GM06990 (cell line): Measurements from ENCODE around the gene NDUFAB1.

Experiments used
- DNase-seq: peaks from one replicate; pipeline ENCODE4 v3.0.0-alpha.2; 2011; ENCODE audit not compliant: insufficient read length; ENCODE audit errors: extremely low read depth
- H3K27me3 ChIP-seq: replicated peaks from 2 replicates; pipeline ENCODE4 v1.6.0; 2011; ENCODE audit warnings: low read length; ENCODE audit not compliant: control insufficient read depth, insufficient read depth
- H3K36me3 ChIP-seq: 2 replicates; pipeline ENCODE4 v1.5.1; 2011; ENCODE audit warnings: low read length; ENCODE audit not compliant: control insufficient read depth, insufficient read depth
- H3K4me3 ChIP-seq: replicated peaks from 2 replicates; pipeline ENCODE4 v1.5.1; 2011; ENCODE audit warnings: low read depth, mild to moderate bottlenecking, control low read depth, low read length
- TF ChIP-seq, protein P1 (sequence below): IDR thresholded peaks from 2 replicates; pipeline ENCODE4 v1.5.1; 2011; ENCODE audit warnings: low read length, control low read depth, mild to moderate bottlenecking, inconsistent platforms; ENCODE audit not compliant: insufficient read depth, poor library complexity, severe bottlenecking

NDUFAB1 gene

GRCh38 chr16:23539984-23540816, 55.9 kb downstream of the NDUFAB1 start:
- Histone ChIP-seq H3K36me3 (peaks cover 16% of the 10 kb centered on the region), H3K4me3 (no peak overlapping the region), H3K27me3 (no peaks in the 10 kb centered on the region)
- no peak for DNase-seq
- TF ChIP-seq, protein P1, sequence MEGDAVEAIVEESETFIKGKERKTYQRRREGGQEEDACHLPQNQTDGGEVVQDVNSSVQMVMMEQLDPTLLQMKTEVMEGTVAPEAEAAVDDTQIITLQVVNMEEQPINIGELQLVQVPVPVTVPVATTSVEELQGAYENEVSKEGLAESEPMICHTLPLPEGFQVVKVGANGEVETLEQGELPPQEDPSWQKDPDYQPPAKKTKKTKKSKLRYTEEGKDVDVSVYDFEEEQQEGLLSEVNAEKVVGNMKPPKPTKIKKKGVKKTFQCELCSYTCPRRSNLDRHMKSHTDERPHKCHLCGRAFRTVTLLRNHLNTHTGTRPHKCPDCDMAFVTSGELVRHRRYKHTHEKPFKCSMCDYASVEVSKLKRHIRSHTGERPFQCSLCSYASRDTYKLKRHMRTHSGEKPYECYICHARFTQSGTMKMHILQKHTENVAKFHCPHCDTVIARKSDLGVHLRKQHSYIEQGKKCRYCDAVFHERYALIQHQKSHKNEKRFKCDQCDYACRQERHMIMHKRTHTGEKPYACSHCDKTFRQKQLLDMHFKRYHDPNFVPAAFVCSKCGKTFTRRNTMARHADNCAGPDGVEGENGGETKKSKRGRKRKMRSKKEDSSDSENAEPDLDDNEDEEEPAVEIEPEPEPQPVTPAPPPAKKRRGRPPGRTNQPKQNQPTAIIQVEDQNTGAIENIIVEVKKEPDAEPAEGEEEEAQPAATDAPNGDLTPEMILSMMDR = no peak

GRCh38 chr16:23538919-23539278, 57.2 kb downstream of the NDUFAB1 start:
- no peaks in the 10 kb centered on the region for H3K27me3 ChIP-seq
- H3K4me3 ChIP-seq = no peak overlapping the region
- TF ChIP-seq, protein P1 = no peak
- H3K36me3 ChIP-seq = peaks cover 17% of the 10 kb centered on the region
- no peak for DNase-seq

- Histone ChIP-seq H3K36me3 (peaks cover 20% of the 10 kb centered on the region), H3K27me3 (no peaks in the 10 kb centered on the region), H3K4me3 (no peak overlapping the region)
- TF ChIP-seq, protein P1 = no peak
- no peak for DNase-seq
Measured at GRCh38 chr16:23537390-23537789, 58.7 kb downstream of the NDUFAB1 start.

DNA sequence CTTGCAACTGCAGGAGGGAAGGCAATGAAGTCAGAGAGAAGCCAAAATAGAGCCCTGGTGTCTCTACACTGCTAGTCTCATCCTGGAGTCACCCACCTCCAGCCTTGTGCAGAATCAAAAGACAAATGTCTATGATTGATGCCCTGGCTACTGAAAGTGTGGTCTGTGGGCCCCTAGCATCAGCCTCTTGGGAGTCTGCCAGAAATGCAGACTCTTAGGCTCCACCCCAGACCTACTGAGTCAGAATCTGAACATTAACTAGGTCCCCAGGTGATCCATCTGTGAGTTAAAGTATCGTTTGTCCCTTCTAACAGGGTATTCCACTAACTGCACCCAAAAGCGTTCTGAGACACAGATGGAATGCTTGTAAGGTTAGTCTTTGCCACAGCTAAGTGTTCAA, 60.2 kb downstream of the NDUFAB1 start:
- TF ChIP-seq, protein P1 = no peak
- Histone ChIP-seq H3K27me3 (no peaks in the 10 kb centered on the region), H3K36me3 (peaks cover 20% of the 10 kb centered on the region), H3K4me3 (no peak overlapping the region)
- no peak for DNase-seq

- TF ChIP-seq, protein P1 = no peak
- Histone ChIP-seq H3K4me3 (no peak overlapping the region), H3K27me3 (no peaks in the 10 kb centered on the region), H3K36me3 (peaks cover 20% of the 10 kb centered on the region)
- DNase-seq = no peak
Measured at GRCh38 chr16:23534868-23535860, 61.0 kb downstream of the NDUFAB1 start.
